GM12874 (cell line): ENCODE results near the gene NUP93.

Experiments
- TF ChIP-seq, protein P1 (sequence below): IDR thresholded peaks from 2 replicates; pipeline ENCODE4 v1.5.1; 2011; ENCODE audit warnings: low read depth, mild to moderate bottlenecking, control low read depth, low read length, moderate library complexity; ENCODE audit not compliant: insufficient read depth

Gene NUP93

DNA sequence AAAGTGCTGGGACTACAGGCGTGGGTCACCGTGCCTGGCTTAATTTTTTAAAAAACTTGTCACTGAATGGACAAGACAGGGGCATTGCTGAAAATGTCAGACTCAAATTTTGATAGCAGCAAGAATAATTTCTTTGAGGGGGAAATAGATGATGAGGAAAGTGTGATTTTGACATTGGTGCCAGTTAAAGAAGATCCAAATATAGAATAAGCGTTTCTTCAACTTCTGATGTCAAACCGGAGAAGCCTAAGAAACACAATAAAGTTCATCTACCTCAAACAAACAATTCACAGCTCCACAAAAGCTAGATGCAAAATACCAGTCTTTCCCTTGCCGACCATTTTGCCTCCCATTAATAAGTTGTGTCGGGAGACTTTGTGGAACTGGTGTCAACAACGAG lies 43.2 kb upstream of the NUP93 start:
- TF ChIP-seq, protein P1, sequence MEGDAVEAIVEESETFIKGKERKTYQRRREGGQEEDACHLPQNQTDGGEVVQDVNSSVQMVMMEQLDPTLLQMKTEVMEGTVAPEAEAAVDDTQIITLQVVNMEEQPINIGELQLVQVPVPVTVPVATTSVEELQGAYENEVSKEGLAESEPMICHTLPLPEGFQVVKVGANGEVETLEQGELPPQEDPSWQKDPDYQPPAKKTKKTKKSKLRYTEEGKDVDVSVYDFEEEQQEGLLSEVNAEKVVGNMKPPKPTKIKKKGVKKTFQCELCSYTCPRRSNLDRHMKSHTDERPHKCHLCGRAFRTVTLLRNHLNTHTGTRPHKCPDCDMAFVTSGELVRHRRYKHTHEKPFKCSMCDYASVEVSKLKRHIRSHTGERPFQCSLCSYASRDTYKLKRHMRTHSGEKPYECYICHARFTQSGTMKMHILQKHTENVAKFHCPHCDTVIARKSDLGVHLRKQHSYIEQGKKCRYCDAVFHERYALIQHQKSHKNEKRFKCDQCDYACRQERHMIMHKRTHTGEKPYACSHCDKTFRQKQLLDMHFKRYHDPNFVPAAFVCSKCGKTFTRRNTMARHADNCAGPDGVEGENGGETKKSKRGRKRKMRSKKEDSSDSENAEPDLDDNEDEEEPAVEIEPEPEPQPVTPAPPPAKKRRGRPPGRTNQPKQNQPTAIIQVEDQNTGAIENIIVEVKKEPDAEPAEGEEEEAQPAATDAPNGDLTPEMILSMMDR = no peak

DNA sequence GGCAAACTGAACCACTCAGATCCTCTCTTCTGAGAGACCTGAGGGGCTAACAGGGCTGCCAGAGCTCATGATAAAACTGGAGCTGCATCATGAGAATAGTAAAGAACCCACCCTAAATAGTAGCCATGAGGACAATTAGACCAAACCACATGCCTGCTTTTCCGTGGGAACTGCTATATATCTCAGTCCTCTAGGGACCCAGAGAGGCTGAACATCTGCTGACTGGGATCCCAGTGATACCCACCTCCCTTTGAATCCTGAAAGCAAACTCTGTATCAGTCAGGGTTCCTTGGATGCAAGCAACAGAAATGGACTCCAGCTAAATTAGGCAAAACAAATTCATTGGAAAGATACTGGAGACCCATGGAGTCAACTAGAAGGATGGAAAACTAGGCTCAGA lies 41.2 kb upstream of the NUP93 start:
- TF ChIP-seq, protein P1 = no peak

DNA sequence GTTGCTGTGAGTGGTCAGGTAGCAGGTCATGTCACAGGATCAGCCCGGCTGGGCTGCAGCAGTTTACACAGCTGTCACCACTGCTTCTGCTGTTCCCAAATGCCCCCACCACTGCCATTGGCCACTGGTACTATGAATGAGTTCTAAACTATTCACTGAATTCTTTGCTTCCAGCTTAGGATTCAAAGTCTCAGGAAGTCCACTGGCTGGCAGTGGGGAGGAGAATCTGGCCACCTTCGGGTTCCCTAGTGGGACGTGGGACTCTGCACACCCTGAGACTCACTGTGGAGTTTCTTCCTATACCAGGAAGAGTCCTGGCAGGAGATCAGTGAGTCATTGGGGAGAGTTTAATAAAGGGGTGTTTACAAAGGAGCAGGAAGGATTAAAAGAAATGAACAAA lies 40.8 kb upstream of the NUP93 start:
- TF ChIP-seq, protein P1 = no peak

DNA sequence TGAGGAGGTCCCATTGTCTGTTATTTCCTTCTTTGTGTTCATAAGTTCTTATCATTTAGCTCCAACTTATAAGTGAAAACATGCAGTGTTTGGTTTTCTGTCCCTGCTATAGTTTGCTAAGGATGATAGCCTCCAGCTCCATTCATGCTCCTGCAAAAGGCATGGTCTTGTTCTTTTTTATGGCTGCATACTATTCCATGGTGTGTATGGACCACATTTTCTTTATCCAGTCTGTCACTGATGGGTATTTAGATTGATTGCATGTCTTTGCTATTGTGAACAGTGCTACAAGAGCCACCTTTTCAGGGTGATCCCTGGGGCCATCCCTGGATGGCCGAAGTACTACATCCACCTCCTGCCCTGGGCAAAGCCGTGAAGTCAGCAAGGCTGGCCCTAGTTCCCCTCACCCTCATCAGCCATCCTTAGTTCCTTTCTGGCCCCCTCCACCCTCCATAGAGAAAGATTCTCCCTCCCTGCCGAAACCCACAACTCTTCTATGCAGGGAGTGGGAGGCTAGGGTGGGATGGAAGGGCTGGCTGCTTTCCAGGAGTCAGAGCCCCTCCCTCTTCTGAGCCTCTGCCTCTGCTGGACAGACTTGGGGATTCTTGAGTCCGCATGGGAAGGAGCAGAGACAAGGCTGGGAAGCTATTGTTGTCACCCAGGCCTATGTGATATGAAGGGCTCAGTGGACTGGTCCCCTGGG lies 39.4 kb upstream of the NUP93 start:
- TF ChIP-seq, protein P1 = no peak

DNA sequence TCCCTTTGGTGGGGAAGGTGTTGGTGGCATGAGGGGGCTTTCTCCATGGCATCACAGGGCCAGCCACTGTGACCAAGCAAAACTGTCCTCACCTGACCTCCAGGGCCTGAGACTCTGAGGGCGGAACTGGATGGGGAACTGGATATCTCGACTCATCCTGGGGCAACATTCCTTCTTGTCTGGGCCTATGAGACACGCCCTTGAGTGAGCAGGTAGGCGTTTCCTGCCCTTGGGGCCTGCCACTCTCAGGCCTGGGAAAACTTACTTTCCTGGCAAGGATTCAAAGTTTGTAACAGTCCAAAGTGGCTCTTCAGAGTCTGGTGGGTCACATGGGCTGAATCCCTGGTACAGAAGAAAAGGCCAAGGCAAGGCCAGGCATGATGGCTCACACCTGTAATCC lies 38.0 kb upstream of the NUP93 start:
- TF ChIP-seq, protein P1 = no peak

DNA sequence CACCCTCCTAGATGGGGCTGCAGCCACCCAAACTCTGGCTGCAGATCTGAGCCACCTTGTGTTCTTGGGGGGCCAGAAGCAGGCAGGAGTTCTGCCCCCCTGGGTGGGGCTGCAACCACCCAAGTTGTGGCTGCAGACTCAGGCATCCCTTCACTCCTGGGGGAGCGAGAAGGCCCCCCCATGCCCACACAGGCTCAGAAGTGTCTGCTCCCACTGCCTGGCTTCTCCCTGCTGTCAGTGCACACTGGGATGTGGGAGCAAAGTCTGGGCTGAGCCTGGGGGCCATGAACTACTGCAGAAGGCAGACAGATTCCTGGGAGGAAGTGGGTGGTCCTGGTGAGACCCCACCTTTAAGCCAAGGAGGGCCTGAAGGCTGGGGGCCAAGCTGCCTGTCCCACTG lies 34.7 kb upstream of the NUP93 start:
- TF ChIP-seq, protein P1 = no peak

DNA sequence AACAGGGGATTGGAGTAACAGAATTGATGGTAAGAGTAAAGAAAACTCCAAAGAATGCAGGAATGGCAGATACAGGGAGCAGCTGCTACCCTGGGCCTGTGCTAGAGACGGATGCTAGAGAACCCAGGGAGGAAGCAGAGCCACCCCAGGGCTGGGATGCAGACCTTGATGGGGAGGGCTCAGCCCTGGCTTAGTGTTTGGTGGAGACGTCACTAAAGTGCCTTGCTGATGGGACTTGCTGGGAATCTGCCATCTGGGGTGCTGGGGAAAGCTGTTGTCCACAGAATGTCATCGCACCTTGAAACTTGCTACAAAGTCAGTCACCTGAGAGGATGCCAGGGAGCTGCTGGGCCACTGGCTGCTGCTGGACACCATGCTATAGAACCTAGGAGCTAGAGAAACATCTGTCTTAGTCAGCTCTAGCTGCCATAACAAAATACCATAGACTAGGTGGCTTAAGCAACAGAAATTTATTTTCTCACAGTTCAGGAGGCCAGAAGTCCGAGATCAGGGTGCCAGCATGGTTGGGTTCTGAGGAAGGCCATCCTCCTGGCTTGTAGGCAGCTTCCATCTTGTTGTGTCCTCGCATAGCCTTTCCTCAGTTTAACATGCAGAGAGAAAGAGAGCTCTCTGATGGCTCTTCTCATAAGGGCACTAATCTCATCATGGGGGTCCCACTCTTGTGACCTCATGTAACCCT lies 32.3 kb upstream of the NUP93 start:
- TF ChIP-seq, protein P1 = no peak
